ENCODE results near the gene ZNF217. TPM values are rescaled to one million over a fixed set of nuclear protein-coding genes. Genes with fewer than 3 reads are reported as not detected.
"Not testable (repeated sequence)": the region's sequence is repeated elsewhere in the genome, so short reads cannot be mapped to it uniquely, and the experiment has no call there.

Gene ZNF217
- total and polyA plus RNA-seq, 2 donors (not counting 3 experiments of a cell fraction or from before 2014, with no cell fraction given), result 5.8 to 31.7 TPM

- no peak for FAIRE-seq
Observed at GRCh38 chr20:53565254-53565653, 28.4 kb downstream of the ZNF217 start.

GRCh38 chr20:53562104-53562764 lies 31.4 kb downstream of the ZNF217 start:
- H3K27ac ChIP-seq (ENCODE audit: insufficient read depth, low read depth, low read length); POLR2A ChIA-PET; H3K36me3 ChIP-seq (ENCODE audit: control insufficient read depth in 2 of 2, extremely low read depth in 1 of 2, insufficient read depth in 2 of 2, low read length in 2 of 2); intact Hi-C loops (cut with micrococcal nuclease); DNase-seq (ENCODE audit: low read depth, low spot score); dilution Hi-C loops (cut with MboI; ENCODE audit: extremely low pct_ligation_motif_present, low sequenced_read_pairs); BruUV-seq (replicated peaks); H3K9me1 ChIP-seq (replicated peaks; ENCODE audit: control insufficient read depth, extremely low read depth, insufficient read depth, low read length); H3K27me3 ChIP-seq (ENCODE audit: control insufficient read depth in 2 of 2, insufficient read depth in 2 of 2, low read length in 2 of 2); H3K4me3 ChIP-seq (replicated peaks in 1 of 3; ENCODE audit: insufficient read depth in 1 of 3, low read depth in 1 of 3, low read length in 3 of 3); H2AFZ ChIP-seq (ENCODE audit: low read depth, low read length); H3K79me2 ChIP-seq (ENCODE audit: control insufficient read depth, insufficient read depth, low read length); H4K20me1 ChIP-seq (replicated peaks; ENCODE audit: control insufficient read depth, extremely low read depth, insufficient read depth, low read length); H3K9me3 ChIP-seq (replicated peaks; ENCODE audit: control insufficient read depth, insufficient read depth, low read length); H3K4me2 ChIP-seq (ENCODE audit: insufficient read depth, low read length); FAIRE-seq; H3K4me1 ChIP-seq (ENCODE audit: control insufficient read depth, extremely low read depth, insufficient read depth, low read length); H3K9ac ChIP-seq (replicated peaks; ENCODE audit: extremely low read depth, insufficient read depth, low read length): not testable (repeated sequence)
- CTCF ChIA-PET, result interaction anchor here (0.7 kb wide), 1 partner anchor 98 kb away, joined by 3 read pairs; no protein-coding TSS in a partner anchor

More at GRCh38 chr20:53565254-53565653, 28.4 kb downstream of the ZNF217 start:
- dilution Hi-C loops (cut with MboI; ENCODE audit: extremely low pct_ligation_motif_present, low sequenced_read_pairs) (no loop called here), intact Hi-C loops (cut with micrococcal nuclease) (no loop called here)
- H3K79me2 ChIP-seq (ENCODE audit: control insufficient read depth, insufficient read depth, low read length), result peaks cover 3% of the 10 kb centered on the region
- no peaks in the 10 kb centered on the region for H3K9me1 ChIP-seq (replicated peaks; ENCODE audit: control insufficient read depth, extremely low read depth, insufficient read depth, low read length)
- H3K27ac ChIP-seq (ENCODE audit: insufficient read depth, low read depth, low read length), result no peak overlapping the region
- CTCF ChIA-PET, result interaction anchor here (1.2 to 1.8 kb wide), 2 partner anchors 375 to 377 kb away, joined by 3 to 9 read pairs; no protein-coding TSS in a partner anchor
- peaks cover 5 to 6% of the 10 kb centered on the region in 2 experiments for H3K36me3 ChIP-seq (ENCODE audit: control insufficient read depth in 2 of 2, extremely low read depth in 1 of 2, insufficient read depth in 2 of 2, low read length in 2 of 2)
- no peak overlapping the region for H3K4me2 ChIP-seq (ENCODE audit: insufficient read depth, low read length)
- no peaks in the 10 kb centered on the region for H4K20me1 ChIP-seq (replicated peaks; ENCODE audit: control insufficient read depth, extremely low read depth, insufficient read depth, low read length)
- no peak overlapping the region for H2AFZ ChIP-seq (ENCODE audit: low read depth, low read length)
- no TSS peak for BruUV-seq (replicated peaks)
- no peak for DNase-seq (ENCODE audit: low read depth, low spot score)
- no peaks in the 10 kb centered on the region for H3K27me3 ChIP-seq (ENCODE audit: control insufficient read depth in 2 of 2, insufficient read depth in 2 of 2, low read length in 2 of 2)
- H3K4me1 ChIP-seq (ENCODE audit: control insufficient read depth, extremely low read depth, insufficient read depth, low read length), result no peaks in the 10 kb centered on the region
- no peak for TF ChIP-seq JUN (IDR thresholded peaks at IDR 0.05; ENCODE audit: borderline replicate concordance, insufficient read depth, insufficient read length, low read depth)
- no peak for TF ChIP-seq GATA2 (IDR thresholded peaks at IDR 0.05; ENCODE audit: insufficient read depth, insufficient read length, low read depth, low read length)
- TF ChIP-seq CTCF (IDR thresholded peaks at IDR 0.05; ENCODE audit: extremely low read depth in 1 of 2, insufficient read depth in 1 of 2, low read depth in 1 of 2, low read length in 2 of 2), result no peak
- TF ChIP-seq POLR2AphosphoS5 (IDR thresholded peaks at IDR 0.05; ENCODE audit: insufficient read depth, low read depth, low read length), result no peak
- TF ChIP-seq MYC (IDR thresholded peaks at IDR 0.05; ENCODE audit: low read depth, low read length), result no peak
- TF ChIP-seq MAX (IDR thresholded peaks at IDR 0.05; ENCODE audit: insufficient read depth, insufficient read length), result no peak
- TF ChIP-seq FOS (IDR thresholded peaks at IDR 0.05; ENCODE audit: borderline replicate concordance, insufficient read depth, low read length), result no peak
- H3K4me3 ChIP-seq (replicated peaks in 1 of 3; ENCODE audit: insufficient read depth in 1 of 3, low read depth in 1 of 3, low read length in 3 of 3), result no peak overlapping the region
- no peaks in the 10 kb centered on the region for H3K9me3 ChIP-seq (replicated peaks; ENCODE audit: control insufficient read depth, insufficient read depth, low read length)
- POLR2A ChIA-PET, result interaction anchor here (0.6 kb wide), 1 partner anchor 64 kb away, joined by 5 read pairs; no protein-coding TSS in a partner anchor
- no peak overlapping the region for H3K9ac ChIP-seq (replicated peaks; ENCODE audit: extremely low read depth, insufficient read depth, low read length)

Data from endothelial cell of umbilical vein (primary cell).